CD4-positive, alpha-beta memory T cell (primary cell): ENCODE data around the gene SH3D19. TPM values are rescaled to one million over a fixed set of nuclear protein-coding genes. Genes with fewer than 3 reads are reported as not detected.

ENCODE experiments used
- CTCF ChIA-PET: fragments of 350-600 bp; sonication (Branson Sonifier 250); formaldehyde crosslinking; loops from one replicate; lab custom pipeline; 2021; ENCODE audit warnings: inconsistent platforms; ENCODE audit not compliant: partially characterized antibody; lab: Charles Lee
- POLR2A ChIA-PET: fragments of 350-600 bp; sonication (Branson Sonifier 250); formaldehyde crosslinking; loops from one replicate; lab custom pipeline; 2021; ENCODE audit not compliant: partially characterized antibody; lab: Charles Lee
- DNase-seq, 5 donors: peaks; one replicate each; pipeline versions ENCODE4 v3.0.0 to v3.0.0-alpha.2; 2020 to 2022; ENCODE audit warnings: mixed read lengths in 1 of 5
- H3K27ac ChIP-seq: one replicate; pipeline ENCODE4 v1.7.0; 2013; ENCODE audit warnings: low read depth, low read length
- H3K27me3 ChIP-seq: 2 replicates; pipeline ENCODE4 v1.7.0; 2013; ENCODE audit warnings: mild to moderate bottlenecking, low read length, moderate library complexity; ENCODE audit not compliant: insufficient read depth
- H3K36me3 ChIP-seq: 2 replicates; pipeline ENCODE4 v1.7.0; 2013; ENCODE audit warnings: mild to moderate bottlenecking, low read length, moderate library complexity; ENCODE audit not compliant: insufficient read depth
- H3K4me1 ChIP-seq: 2 replicates; pipeline ENCODE4 v1.7.0; 2013; ENCODE audit warnings: mild to moderate bottlenecking, low read length, moderate library complexity; ENCODE audit not compliant: insufficient read depth
- H3K4me3 ChIP-seq, 2 donors: one replicate each; pipeline ENCODE4 v1.7.0; 2013; ENCODE audit warnings: low read length in 2 of 2, mild to moderate bottlenecking in 1 of 2
- H3K9me3 ChIP-seq, 2 donors: one replicate each; pipeline ENCODE4 v1.7.0; 2013; ENCODE audit warnings: low read length in 2 of 2, control low read depth in 1 of 2; ENCODE audit not compliant: control insufficient read depth in 1 of 2
- H3K27ac Mint-ChIP-seq, 7 donors: one replicate each; pipeline ENCODE4 v1.8.0; 2020 to 2021; ENCODE audit warnings: mixed read lengths in 7 of 7, mild to moderate bottlenecking in 6 of 7, inconsistent platforms in 3 of 7, moderate library complexity in 3 of 7
- H3K27me3 Mint-ChIP-seq, 2 donors: one replicate each; pipeline ENCODE4 v1.8.0; 2020 to 2021; ENCODE audit warnings: mixed read lengths in 2 of 2
- H3K36me3 Mint-ChIP-seq, 2 donors: one replicate each; pipeline ENCODE4 v1.8.0; 2020 to 2021; ENCODE audit warnings: mixed read lengths in 2 of 2, inconsistent platforms in 1 of 2, mild to moderate bottlenecking in 1 of 2
- H3K4me1 Mint-ChIP-seq, 4 donors: one replicate each; pipeline ENCODE4 v1.8.0; 2020 to 2021; ENCODE audit warnings: mixed read lengths in 4 of 4, mild to moderate bottlenecking in 1 of 4
- H3K4me3 Mint-ChIP-seq, 8 donors: one replicate each; pipeline ENCODE4 v1.8.0; 2020 to 2021; ENCODE audit warnings: mixed read lengths in 8 of 8, mild to moderate bottlenecking in 7 of 8, moderate library complexity in 6 of 8, inconsistent platforms in 3 of 8
- H3K9me3 Mint-ChIP-seq, 8 donors: one replicate each; pipeline ENCODE4 v1.8.0; 2020 to 2021; ENCODE audit warnings: mixed read lengths in 8 of 8, mild to moderate bottlenecking in 5 of 8, inconsistent platforms in 3 of 8, moderate library complexity in 1 of 8
- intact Hi-C: fragments of 100-400 bp; cut with micrococcal nuclease; formaldehyde crosslinking; loops from one replicate; pipeline ENCODE4 v1.15.1; 2023
- polyA plus RNA-seq, 2 donors: library from polyadenylated mRNA; unstranded; fragments of 300-500 nt; fragmentation: Illumina TruSeq; gene quantifications; one replicate each; pipeline ENCODE4 v1.2.3, GENCODE V29; 2021
- total RNA-seq, 2 experiments: library from RNA; stranded (reverse); gene quantifications; one replicate each; pipeline ENCODE4 v1.2.3, GENCODE V29; 2021

SH3D19 gene
- total and polyA plus RNA-seq, 4 experiments from 2014 or later, result 0.11 to 1.4 (median 0.79) TPM

DNA sequence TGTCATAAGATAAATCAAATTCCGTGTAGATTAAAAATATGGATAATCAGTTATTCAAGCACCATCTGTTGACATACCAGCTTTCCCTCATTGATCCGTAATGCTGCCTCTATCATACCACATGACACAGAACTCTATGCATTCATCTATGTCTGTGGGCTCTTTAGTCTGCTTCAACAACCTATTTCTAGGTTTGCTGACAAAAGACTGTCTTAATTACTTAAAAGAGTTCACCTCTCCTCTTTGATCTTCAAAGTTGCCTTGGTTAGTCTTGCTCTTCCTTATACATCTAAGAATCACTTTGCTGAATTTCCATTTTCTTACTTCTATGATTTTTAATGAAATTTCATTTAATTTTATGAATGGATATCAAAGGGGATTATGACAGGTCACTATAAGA, 105.5 kb downstream of the SH3D19 start:
- peaks cover 9 to 10% of the 10 kb centered on the region in 2 donors for H3K27me3 Mint-ChIP-seq
- peaks cover 0 to 1% (median 0%) of the 10 kb centered on the region in 8 donors for H3K9me3 Mint-ChIP-seq
- H3K36me3 Mint-ChIP-seq, result no peaks in the 10 kb centered on the region
- H3K9me3 ChIP-seq, result no peaks in the 10 kb centered on the region
- H3K27me3 ChIP-seq, result no peaks in the 10 kb centered on the region
- no peaks in the 10 kb centered on the region for H3K36me3 ChIP-seq
- no peak overlapping the region for H3K4me3 ChIP-seq
- H3K27ac Mint-ChIP-seq, result no peak overlapping the region
- H3K4me1 Mint-ChIP-seq, result no peaks in the 10 kb centered on the region
- intact Hi-C loops, result no loop called here
- H3K27ac ChIP-seq, result no peak overlapping the region
- CTCF ChIA-PET, result no interaction called here
- H3K4me1 ChIP-seq, result no peaks in the 10 kb centered on the region
- no peak overlapping the region for H3K4me3 Mint-ChIP-seq
- POLR2A ChIA-PET, result no interaction called here
- DNase-seq, result no peak

DNA sequence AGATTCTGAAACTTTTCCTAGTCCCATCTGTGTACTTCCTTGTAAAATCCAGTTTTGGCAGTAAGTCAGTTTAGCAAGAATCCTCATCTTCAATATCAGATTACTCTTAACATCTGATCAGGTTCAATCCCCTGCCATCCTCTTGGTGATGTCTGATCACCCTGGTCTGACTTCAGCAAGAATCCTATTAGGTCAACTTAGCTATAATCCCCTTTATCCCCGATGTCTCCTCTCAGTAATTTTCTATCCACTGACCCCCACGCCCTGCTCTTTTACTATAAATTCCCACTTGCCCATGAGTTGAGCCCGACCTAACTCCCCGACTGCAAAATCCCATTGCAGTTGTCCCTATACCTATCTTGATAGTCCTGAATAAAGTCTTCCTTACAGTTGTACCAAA, 106.3 kb downstream of the SH3D19 start:
- Histone ChIP-seq H3K36me3 (no peaks in the 10 kb centered on the region), H3K4me3 (no peak overlapping the region), H3K9me3 (no peaks in the 10 kb centered on the region), H3K27ac (no peak overlapping the region), H3K4me1 (no peaks in the 10 kb centered on the region), H3K27me3 (no peaks in the 10 kb centered on the region)
- H3K9me3 Mint-ChIP-seq, result peaks cover 0 to 2% (median 0%) of the 10 kb centered on the region in 8 donors
- no peak for DNase-seq
- peaks cover 6 to 10% of the 10 kb centered on the region in 2 donors for H3K27me3 Mint-ChIP-seq
- ChIA-PET CTCF (no interaction called here), POLR2A (no interaction called here)
- H3K4me1 Mint-ChIP-seq, result no peaks in the 10 kb centered on the region
- no peaks in the 10 kb centered on the region for H3K36me3 Mint-ChIP-seq
- no peak overlapping the region for H3K27ac Mint-ChIP-seq
- intact Hi-C loops, result no loop called here
- no peak overlapping the region for H3K4me3 Mint-ChIP-seq

DNA sequence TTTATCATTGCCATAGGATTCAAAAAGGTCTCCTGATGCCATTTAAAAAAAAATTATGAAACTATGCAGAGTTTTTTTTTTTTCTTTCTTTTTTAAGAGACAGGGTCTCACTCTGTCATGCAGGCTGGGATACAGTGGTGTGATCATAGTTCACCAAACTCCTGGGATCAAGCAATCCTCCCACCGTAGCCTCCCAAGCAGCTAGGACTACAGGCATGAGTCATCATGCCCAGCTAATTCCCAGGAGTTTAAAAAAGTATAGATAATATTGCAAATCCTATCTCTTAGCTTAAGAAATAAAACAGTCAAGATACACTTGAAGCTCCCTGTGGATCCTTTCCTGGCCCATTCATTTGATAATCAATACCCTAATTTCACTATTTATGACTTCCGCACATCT, 107.1 kb downstream of the SH3D19 start:
- Histone ChIP-seq H3K27ac (no peak overlapping the region), H3K9me3 (no peaks in the 10 kb centered on the region), H3K4me1 (no peaks in the 10 kb centered on the region), H3K36me3 (no peaks in the 10 kb centered on the region), H3K4me3 (no peak overlapping the region), H3K27me3 (no peaks in the 10 kb centered on the region)
- Mint-ChIP-seq H3K4me3 (no peak overlapping the region), H3K4me1 (no peaks in the 10 kb centered on the region), H3K27me3 (peaks cover 4% of the 10 kb centered on the region in 2 donors), H3K27ac (no peak overlapping the region), H3K36me3 (no peaks in the 10 kb centered on the region), H3K9me3 (peaks cover 0 to 2% (median 0%) of the 10 kb centered on the region in 8 donors)
- POLR2A ChIA-PET, result no interaction called here
- DNase-seq, result no peak
- CTCF ChIA-PET, result interaction anchor here (0.6 kb wide), 1 partner anchor 24 kb away, joined by 3 read pairs; no protein-coding TSS in a partner anchor
- intact Hi-C loops, result no loop called here

DNA sequence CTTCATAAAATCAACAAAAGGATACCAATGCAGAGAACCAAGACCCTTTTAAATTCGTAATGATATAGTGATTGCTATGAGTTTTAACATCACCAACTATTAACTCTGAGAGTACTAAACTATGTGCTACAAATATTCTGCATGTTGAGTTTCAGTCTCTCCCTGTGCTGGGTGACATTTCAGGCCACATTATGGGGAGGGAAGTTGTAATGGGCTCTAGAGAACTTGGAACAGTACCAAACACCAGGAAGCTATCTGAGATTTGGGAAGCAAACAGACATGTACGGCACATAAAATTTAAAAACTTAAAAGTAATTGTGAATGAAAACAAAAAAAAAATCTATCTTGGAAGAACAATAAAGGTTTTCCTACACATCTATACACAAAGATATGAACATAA, 108.1 kb downstream of the SH3D19 start:
- H3K9me3 ChIP-seq, result no peaks in the 10 kb centered on the region
- Mint-ChIP-seq H3K27ac (no peak overlapping the region), H3K36me3 (no peaks in the 10 kb centered on the region), H3K4me3 (no peak overlapping the region), H3K9me3 (peaks cover 0 to 5% (median 0%) of the 10 kb centered on the region in 8 donors), H3K27me3 (peaks cover 4% of the 10 kb centered on the region in 2 donors), H3K4me1 (no peaks in the 10 kb centered on the region)
- intact Hi-C loops, result no loop called here
- DNase-seq, result no peak
- CTCF ChIA-PET, result no interaction called here
- no peak overlapping the region for H3K27ac ChIP-seq
- no peaks in the 10 kb centered on the region for H3K36me3 ChIP-seq
- H3K4me1 ChIP-seq, result no peaks in the 10 kb centered on the region
- no peaks in the 10 kb centered on the region for H3K27me3 ChIP-seq
- H3K4me3 ChIP-seq, result no peak overlapping the region
- POLR2A ChIA-PET, result no interaction called here

DNA sequence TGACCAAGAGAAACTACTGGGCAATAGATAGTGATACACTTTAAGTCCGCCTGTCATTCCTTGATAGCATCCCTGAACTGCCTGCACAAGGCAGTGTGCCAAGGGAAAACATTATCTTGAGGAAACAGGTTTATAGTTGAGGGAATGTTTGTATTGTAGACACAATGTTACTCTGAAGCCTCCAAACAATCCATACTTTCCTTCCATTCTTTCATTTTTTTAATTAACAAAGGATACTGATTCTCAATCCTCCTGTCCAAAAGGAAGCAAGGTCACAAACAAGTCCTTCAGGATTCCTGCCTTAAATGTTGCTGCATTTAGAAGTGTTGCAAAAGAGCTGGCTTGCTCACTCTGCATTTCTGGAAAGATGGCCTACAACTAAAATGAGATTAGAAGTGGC, 110.1 kb downstream of the SH3D19 start:
- H3K4me3 Mint-ChIP-seq, result no peak overlapping the region
- peaks cover 0 to 5% (median 0%) of the 10 kb centered on the region in 8 donors for H3K9me3 Mint-ChIP-seq
- POLR2A ChIA-PET, result no interaction called here
- Histone ChIP-seq H3K36me3 (no peaks in the 10 kb centered on the region), H3K27ac (no peak overlapping the region), H3K4me3 (no peak overlapping the region), H3K4me1 (no peaks in the 10 kb centered on the region), H3K27me3 (no peaks in the 10 kb centered on the region), H3K9me3 (no peaks in the 10 kb centered on the region)
- CTCF ChIA-PET, result no interaction called here
- peaks cover under 1 to 4% of the 10 kb centered on the region in 2 donors for H3K27me3 Mint-ChIP-seq
- no peak for DNase-seq
- intact Hi-C loops, result no loop called here
- no peaks in the 10 kb centered on the region for H3K4me1 Mint-ChIP-seq
- H3K36me3 Mint-ChIP-seq, result no peaks in the 10 kb centered on the region
- H3K27ac Mint-ChIP-seq, result no peak overlapping the region

DNA sequence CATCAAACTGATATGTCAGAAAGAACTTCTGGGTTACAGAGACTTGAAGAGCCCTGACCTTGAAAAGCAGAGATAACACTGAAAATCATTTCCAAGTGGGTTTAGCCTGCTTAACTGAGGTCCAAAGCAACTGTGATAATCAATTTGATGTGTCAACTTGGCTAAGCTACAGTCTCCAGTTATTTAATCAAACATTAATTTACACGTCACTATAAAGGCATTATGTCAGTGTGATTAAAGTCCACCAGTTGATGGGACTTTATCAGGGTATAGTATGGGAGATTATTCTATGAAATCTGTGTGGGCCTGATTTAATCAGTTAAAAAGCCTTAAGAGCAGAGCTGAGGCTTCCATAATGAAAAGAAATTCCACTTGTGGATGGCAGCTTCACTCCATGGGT, 117.5 kb downstream of the SH3D19 start:
- CTCF ChIA-PET, result no interaction called here

DNA sequence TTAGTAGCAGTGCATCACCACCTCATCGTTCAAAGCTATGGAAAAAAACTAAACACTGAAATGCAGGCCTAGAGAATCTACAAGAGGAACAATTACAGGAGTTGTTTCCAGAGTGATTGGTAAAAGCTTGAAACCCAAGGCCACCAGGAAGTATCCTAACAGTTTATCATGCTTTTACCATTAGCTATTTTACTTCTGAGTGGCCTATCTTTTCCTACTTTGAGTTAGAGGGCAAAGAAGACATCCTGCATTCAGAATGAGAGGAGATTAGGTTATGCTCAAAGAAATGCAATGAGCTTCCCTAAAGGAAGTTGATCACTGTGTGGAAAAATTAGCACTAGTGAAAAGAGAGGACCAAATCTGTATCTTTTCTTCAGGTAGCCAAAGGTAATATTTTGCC, 118.2 kb downstream of the SH3D19 start:
- Mint-ChIP-seq H3K27me3 (no peaks in the 10 kb centered on the region), H3K36me3 (no peaks in the 10 kb centered on the region), H3K4me1 (peaks cover 0 to 2% (median 0%) of the 10 kb centered on the region in 4 donors), H3K4me3 (no peak overlapping the region), H3K9me3 (no peaks in the 10 kb centered on the region), H3K27ac (no peak overlapping the region)
- H3K27ac ChIP-seq, result no peak overlapping the region
- H3K36me3 ChIP-seq, result no peaks in the 10 kb centered on the region
- no peaks in the 10 kb centered on the region for H3K27me3 ChIP-seq
- ChIA-PET CTCF (no interaction called here), POLR2A (no interaction called here)
- DNase-seq, result no peak
- no peaks in the 10 kb centered on the region for H3K9me3 ChIP-seq
- H3K4me1 ChIP-seq, result no peaks in the 10 kb centered on the region
- H3K4me3 ChIP-seq, result no peak overlapping the region
- intact Hi-C loops, result no loop called here

More for the DNA sequence above, 117.5 kb downstream of the SH3D19 start:
- Mint-ChIP-seq H3K27me3 (no peaks in the 10 kb centered on the region), H3K4me3 (no peak overlapping the region), H3K36me3 (no peaks in the 10 kb centered on the region), H3K4me1 (peaks cover 0 to 2% (median 0%) of the 10 kb centered on the region in 4 donors), H3K9me3 (peaks cover 0 to 3% (median 0%) of the 10 kb centered on the region in 8 donors), H3K27ac (no peak overlapping the region)
- Histone ChIP-seq H3K36me3 (no peaks in the 10 kb centered on the region), H3K4me3 (no peak overlapping the region), H3K4me1 (no peaks in the 10 kb centered on the region), H3K27me3 (no peaks in the 10 kb centered on the region), H3K9me3 (no peaks in the 10 kb centered on the region), H3K27ac (no peak overlapping the region)
- intact Hi-C loops, result no loop called here
- no peak for DNase-seq
- POLR2A ChIA-PET, result no interaction called here
